Adrenal gland (tissue), 5 donors: Measurements from ENCODE around the gene KCP.

ENCODE experiments used
- CTCF ChIP-seq, 6 experiments: fragments of 450-650 bp in 4 of 6; fragments of 200-600 bp in 2 of 6; sonication (generic) in 1 of 6; IDR thresholded peaks; 1 replicate in 5 of 6; 2 replicates in 1 of 6; pipeline versions ENCODE4 v1.5.1 to v1.8.0; 2016 to 2021; ENCODE audit warnings: antibody characterized with exemption in 6 of 6, mild to moderate bottlenecking in 2 of 6, moderate library complexity in 1 of 6
- POLR2A ChIP-seq, 2 donors: fragments of 450-650 bp; IDR thresholded peaks; one replicate each; pipeline ENCODE4 v1.6.1; 2017; ENCODE audit warnings: antibody characterized with exemption in 2 of 2, mild to moderate bottlenecking in 2 of 2, moderate library complexity in 1 of 2
- donor health status: DM: no; HTN: no; CAD: no.

- TF ChIP-seq CTCF (IDR thresholded peaks at IDR 0.05) (peak; percentile 82 to 95 (median 88)), POLR2A (IDR thresholded peaks at IDR 0.05) (no peak)
These were observed 26.7 kb downstream of the KCP start for GRCh38 chr7:128883622-128884448.
